SH-SY5Y (cell line): ENCODE measurements around the gene DCLK1.

ENCODE experiments used
- GATA2 ChIP-seq: IDR thresholded peaks from 2 replicates; pipeline ENCODE4 v1.6.1; 2011; ENCODE audit warnings: mild to moderate bottlenecking, low read depth, low read length
- GATA3 ChIP-seq: IDR thresholded peaks from 2 replicates; pipeline ENCODE4 v1.6.1; 2011; ENCODE audit warnings: low read depth, mild to moderate bottlenecking, low read length, moderate library complexity

DNA sequence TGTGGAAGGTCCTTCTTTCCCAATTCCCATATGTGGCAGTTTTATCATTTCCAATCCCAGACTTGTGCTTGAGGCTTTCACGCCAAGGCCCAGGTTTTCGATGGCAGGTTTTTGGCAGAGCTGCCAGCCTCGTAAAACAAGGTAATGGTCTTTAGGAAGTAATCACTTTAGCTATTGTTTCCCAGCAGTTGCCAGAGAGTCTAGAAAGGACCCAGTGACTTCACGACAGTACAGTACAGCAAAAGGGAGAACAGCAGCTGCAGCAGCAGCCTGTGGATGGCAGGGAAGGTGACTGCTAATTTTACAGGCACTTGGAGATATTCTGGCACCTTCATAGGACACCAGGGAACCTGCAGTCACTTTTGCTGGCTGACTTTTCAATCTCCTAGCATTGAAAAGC lies 363.1 kb downstream of the DCLK1 start:
- TF ChIP-seq GATA2 (no peak), GATA3 (no peak)
